ENCODE data around the gene ARAP2. TPM values are rescaled to one million over a fixed set of nuclear protein-coding genes. Genes with fewer than 3 reads are reported as not detected.

The ARAP2 gene
- total and polyA plus RNA-seq, 2 donors (not counting 3 experiments of a cell fraction or from before 2014, with no cell fraction given): not detected

GRCh38 chr4:36260731-36261130, 16.4 kb upstream of the ARAP2 start:
- DNase-seq (ENCODE audit: low read depth, low spot score) (no peak), FAIRE-seq (no peak)
- ChIA-PET CTCF (no interaction called here), POLR2A (no interaction called here)
- H3K9me3 ChIP-seq (replicated peaks; ENCODE audit: control insufficient read depth, insufficient read depth, low read length): no peaks in the 10 kb centered on the region
- H3K27me3 ChIP-seq (ENCODE audit: control insufficient read depth in 2 of 2, insufficient read depth in 2 of 2, low read length in 2 of 2): no peaks in the 10 kb centered on the region
- no peak overlapping the region for H2AFZ ChIP-seq (ENCODE audit: low read depth, low read length)
- no TSS peak for BruUV-seq (replicated peaks)
- no peaks in the 10 kb centered on the region for H3K4me1 ChIP-seq (ENCODE audit: control insufficient read depth, extremely low read depth, insufficient read depth, low read length)
- no peaks in the 10 kb centered on the region for H3K36me3 ChIP-seq (ENCODE audit: control insufficient read depth in 2 of 2, extremely low read depth in 1 of 2, insufficient read depth in 2 of 2, low read length in 2 of 2)
- intact Hi-C loops (cut with micrococcal nuclease): no loop called here
- no peak overlapping the region for H3K4me3 ChIP-seq (replicated peaks in 1 of 3; ENCODE audit: insufficient read depth in 1 of 3, low read depth in 1 of 3, low read length in 3 of 3)
- no peaks in the 10 kb centered on the region for H4K20me1 ChIP-seq (replicated peaks; ENCODE audit: control insufficient read depth, extremely low read depth, insufficient read depth, low read length)
- no peaks in the 10 kb centered on the region for H3K9me1 ChIP-seq (replicated peaks; ENCODE audit: control insufficient read depth, extremely low read depth, insufficient read depth, low read length)
- H3K9ac ChIP-seq (replicated peaks; ENCODE audit: extremely low read depth, insufficient read depth, low read length): no peak overlapping the region
- dilution Hi-C loops (cut with MboI; ENCODE audit: extremely low pct_ligation_motif_present, low sequenced_read_pairs): no loop called here
- TF ChIP-seq FOS (IDR thresholded peaks at IDR 0.05; ENCODE audit: borderline replicate concordance, insufficient read depth, low read length) (no peak), POLR2A (IDR thresholded peaks at IDR 0.05; ENCODE audit: low read depth, low read length) (no peak), GATA2 (IDR thresholded peaks at IDR 0.05; ENCODE audit: insufficient read depth, insufficient read length, low read depth, low read length) (no peak), MYC (IDR thresholded peaks at IDR 0.05; ENCODE audit: low read depth, low read length) (no peak)
- H3K27ac ChIP-seq (ENCODE audit: insufficient read depth, low read depth, low read length): no peak overlapping the region
- H3K79me2 ChIP-seq (ENCODE audit: control insufficient read depth, insufficient read depth, low read length): no peaks in the 10 kb centered on the region
- no peak overlapping the region for H3K4me2 ChIP-seq (ENCODE audit: insufficient read depth, low read length)

GRCh38 chr4:36256398-36256891, 12.1 kb upstream of the ARAP2 start:
- ChIA-PET POLR2A (no interaction called here), CTCF (no interaction called here)
- TF ChIP-seq POLR2A (IDR thresholded peaks at IDR 0.05; ENCODE audit: low read depth, low read length) (no peak), MYC (IDR thresholded peaks at IDR 0.05; ENCODE audit: low read depth, low read length) (no peak), GATA2 (IDR thresholded peaks at IDR 0.05; ENCODE audit: insufficient read depth, insufficient read length, low read depth, low read length) (no peak)
- Histone ChIP-seq H3K9ac (replicated peaks; ENCODE audit: extremely low read depth, insufficient read depth, low read length) (no peak overlapping the region), H3K27me3 (ENCODE audit: control insufficient read depth in 2 of 2, insufficient read depth in 2 of 2, low read length in 2 of 2) (no peaks in the 10 kb centered on the region), H3K4me1 (ENCODE audit: control insufficient read depth, extremely low read depth, insufficient read depth, low read length) (no peaks in the 10 kb centered on the region), H3K9me3 (replicated peaks; ENCODE audit: control insufficient read depth, insufficient read depth, low read length) (no peaks in the 10 kb centered on the region), H3K4me2 (ENCODE audit: insufficient read depth, low read length) (no peak overlapping the region), H4K20me1 (replicated peaks; ENCODE audit: control insufficient read depth, extremely low read depth, insufficient read depth, low read length) (no peaks in the 10 kb centered on the region), H3K4me3 (replicated peaks in 1 of 3; ENCODE audit: insufficient read depth in 1 of 3, low read depth in 1 of 3, low read length in 3 of 3) (no peak overlapping the region), H3K36me3 (ENCODE audit: control insufficient read depth in 2 of 2, extremely low read depth in 1 of 2, insufficient read depth in 2 of 2, low read length in 2 of 2) (no peaks in the 10 kb centered on the region), H2AFZ (ENCODE audit: low read depth, low read length) (no peak overlapping the region), H3K79me2 (ENCODE audit: control insufficient read depth, insufficient read depth, low read length) (no peaks in the 10 kb centered on the region), H3K9me1 (replicated peaks; ENCODE audit: control insufficient read depth, extremely low read depth, insufficient read depth, low read length) (no peaks in the 10 kb centered on the region), H3K27ac (ENCODE audit: insufficient read depth, low read depth, low read length) (no peak overlapping the region)
- dilution Hi-C loops (cut with MboI; ENCODE audit: extremely low pct_ligation_motif_present, low sequenced_read_pairs) (no loop called here), intact Hi-C loops (cut with micrococcal nuclease) (no loop called here)
- BruUV-seq (replicated peaks): no TSS peak
- DNase-seq (ENCODE audit: low read depth, low spot score) (no peak), FAIRE-seq (no peak)

Data from endothelial cell of umbilical vein (primary cell).